NCI-H510A (cell line): ENCODE data around the gene PPP1R26.
"Not testable (repeated sequence)": the region's sequence is repeated elsewhere in the genome, so short reads cannot be mapped to it uniquely, and the experiment has no call there.

ENCODE experiments used
- DNase-seq: peaks from one replicate; lab custom pipeline; 2025; lab: John Stamatoyannopoulos, UW

PPP1R26 gene

DNA sequence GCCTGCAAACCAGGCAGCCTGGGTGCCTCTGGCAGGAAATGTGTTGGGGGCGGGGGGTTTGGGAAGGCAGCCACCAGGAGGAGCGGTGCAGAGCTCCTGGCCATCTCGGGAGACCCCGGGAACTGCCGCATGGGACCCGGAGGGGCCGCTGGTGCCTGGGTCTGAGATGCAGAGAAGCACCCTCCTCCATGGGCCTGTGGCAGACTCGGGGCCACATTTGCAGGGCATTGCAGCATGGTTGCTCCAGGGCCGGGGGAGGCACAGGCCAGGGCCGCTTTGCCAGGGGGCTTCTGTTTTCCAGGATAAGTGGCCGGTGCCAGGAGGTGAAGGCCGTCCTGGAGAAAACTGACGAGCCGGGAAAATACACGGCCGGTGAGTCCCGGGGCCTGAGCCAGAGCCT, 43.3 kb downstream of the PPP1R26 start:
- DNase-seq: no peak

DNA sequence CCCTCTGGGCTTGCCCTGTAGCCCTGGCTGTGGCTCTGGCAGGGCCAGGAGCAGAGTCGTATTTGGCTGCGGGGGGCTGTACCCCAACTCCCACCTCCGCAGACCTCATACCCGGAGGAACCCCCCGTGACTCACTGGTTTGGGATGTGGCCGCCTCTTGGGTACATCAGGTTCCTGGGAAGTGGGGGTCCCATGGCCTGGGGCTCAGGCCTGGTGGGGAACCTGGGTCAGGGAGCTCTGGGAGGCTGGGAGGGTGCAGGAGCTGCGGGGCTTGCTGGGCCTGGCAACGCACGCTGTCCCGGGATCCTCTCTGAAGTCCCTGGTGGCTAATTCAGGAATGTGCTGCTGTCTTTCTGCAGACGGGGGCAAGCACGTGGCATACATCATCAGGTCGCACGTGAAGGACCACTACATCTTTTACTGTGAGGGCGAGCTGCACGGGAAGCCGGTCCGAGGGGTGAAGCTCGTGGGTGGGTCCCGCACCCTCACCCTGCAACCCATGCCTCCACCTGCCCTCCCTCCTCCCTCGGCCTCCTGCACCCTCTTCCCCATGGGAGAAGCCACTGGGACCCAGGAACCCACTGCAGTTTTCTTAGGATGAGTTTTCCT, 44.0 kb downstream of the PPP1R26 start:
- DNase-seq: no peak

DNA sequence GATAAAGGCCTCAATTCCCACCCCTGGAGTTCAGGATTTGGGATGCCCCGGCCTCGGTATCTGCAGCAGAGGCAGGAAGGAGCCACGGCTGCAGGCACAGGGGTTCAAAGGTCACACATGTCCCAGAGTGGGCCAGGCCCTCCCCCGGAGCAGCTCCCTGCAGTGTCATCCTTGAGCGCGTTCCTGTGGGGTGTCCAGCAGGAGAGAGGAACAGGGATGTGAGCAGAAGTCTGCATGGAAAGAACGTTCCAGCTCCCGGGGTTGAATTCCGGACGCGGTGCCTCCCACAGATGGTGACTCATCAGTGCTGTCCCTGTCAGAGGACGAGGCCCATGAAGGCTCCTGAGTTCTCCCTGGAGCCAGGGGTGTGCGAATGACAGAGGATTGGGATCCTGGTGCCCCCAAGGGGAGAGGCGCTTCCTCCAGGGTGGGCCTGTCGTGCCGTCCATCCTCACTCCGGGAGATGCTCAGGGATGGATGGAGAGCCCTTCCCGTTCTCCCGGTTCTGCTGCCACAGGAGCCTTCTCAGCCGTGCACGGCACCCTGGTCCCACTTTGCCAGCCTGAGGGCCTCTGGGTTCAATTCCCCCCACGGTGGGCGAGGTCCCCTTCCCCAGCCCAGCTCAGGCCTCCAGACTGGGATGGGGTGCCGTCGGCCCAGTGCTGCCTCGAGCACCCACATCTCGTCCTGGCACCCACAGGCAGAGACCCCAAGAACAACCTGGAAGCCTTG, 44.7 kb downstream of the PPP1R26 start:
- DNase-seq: no peak

DNA sequence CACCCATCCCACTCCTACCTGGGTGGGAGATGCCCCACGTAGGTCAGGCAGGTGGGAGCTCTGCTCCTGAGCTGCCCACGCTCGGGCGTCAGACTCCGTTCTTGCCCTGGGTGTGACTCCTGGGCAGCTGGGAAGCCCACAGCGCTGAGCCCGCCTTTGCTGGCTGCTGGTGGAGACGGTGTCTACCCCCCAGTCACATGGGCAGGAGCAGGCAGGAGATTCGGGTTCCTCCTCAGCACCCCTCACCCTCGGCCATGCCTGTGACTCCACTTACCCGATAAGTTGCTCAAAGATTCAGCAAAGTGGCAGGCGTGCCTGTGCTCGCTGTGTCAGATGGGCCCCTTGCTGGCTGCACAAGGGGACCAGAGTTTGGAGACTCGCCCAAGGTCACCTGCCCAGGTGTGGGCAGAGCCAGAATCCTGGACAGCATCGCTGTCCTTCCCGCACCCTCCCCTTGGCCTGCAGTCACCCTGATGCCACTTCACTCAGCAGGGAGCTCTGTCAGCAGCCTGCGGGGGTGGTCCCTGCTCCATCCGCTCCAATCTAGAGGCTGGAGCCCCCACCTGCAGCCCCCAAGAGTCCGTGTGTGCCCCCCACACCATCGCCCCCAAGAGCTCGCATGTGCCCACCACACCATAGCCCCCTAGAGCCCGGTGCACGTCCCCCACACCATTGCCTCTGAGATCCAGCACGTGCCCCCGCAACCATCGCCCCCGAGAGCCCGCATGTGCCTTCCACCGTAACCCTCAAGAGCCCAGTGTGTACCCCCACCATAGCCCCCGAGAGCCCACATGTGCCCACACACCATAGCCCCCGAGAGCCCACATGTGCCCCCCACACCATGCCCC, 45.9 kb downstream of the PPP1R26 start:
- DNase-seq: no peak

DNA sequence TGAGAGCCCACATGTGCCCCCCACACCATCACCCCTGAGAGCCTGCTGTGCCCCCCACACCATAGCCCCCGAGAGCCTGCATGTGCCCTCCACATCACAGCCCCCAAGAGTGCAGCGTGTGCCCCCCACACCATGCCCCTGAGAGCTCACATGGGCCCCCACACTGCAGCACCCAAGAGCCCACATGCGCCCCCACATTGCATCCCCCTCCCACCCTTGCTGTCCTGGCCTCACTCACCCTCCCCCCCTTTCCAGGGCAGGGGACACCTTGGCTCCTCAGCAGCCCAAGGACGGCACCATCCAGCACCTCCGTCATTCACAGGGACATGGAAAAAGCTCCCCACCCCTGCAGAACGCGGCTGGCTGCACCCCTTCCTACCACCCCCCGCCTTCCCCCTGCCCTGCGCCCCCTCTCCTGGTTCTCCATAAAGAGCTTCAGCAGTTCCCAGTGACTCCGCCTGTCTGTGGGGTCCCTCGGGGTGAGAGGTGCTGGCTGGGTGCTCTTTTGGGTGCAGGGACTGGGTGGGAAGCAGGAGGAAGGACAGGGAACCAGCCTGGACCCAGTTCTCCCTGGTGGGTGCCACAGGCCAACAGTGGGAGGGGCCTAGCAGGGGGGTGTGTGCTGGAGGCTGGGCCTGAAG, 46.6 kb downstream of the PPP1R26 start:
- no peak for DNase-seq

DNA sequence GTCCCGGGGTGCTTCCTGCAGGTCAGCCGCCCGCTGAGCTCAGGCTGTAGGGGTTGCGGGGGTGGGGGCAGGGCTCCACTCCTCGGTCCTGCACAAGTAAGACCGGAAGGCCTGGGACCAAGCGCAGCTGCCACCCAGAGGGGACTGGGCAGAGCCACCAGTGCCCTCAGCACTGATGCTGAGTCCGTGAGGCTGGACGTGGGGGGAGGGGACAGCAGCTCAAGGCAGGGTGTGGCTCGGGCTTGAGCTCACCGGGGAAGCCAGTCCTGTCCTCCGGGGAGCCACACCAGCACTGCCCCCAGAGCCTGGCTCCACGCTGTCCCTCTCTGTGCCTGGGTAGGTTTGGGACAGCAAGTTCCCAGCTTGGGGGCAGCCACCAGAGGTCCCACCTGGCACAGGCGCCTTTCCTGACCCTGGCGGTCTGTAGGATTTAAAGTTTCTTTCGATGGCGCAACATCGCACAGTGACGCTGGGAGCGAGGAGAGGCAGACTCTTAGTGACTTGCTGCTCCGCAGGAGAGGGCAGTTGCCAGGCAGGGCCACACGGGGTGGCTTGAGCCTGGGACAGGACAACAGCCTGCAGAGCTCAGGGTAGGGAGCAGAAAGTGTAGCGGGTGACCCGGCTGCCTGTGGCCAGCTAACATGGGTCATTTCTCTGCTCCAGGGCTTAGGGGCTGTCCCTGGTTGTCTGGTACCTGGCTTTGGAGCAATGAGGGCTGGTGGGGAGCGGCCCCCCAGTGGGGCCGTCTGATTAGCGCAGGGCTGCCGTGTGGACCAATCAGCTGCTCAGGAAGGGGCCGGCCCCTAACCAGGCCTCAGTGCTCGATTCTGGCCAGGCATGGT, 47.4 kb downstream of the PPP1R26 start:
- DNase-seq: no peak

DNA sequence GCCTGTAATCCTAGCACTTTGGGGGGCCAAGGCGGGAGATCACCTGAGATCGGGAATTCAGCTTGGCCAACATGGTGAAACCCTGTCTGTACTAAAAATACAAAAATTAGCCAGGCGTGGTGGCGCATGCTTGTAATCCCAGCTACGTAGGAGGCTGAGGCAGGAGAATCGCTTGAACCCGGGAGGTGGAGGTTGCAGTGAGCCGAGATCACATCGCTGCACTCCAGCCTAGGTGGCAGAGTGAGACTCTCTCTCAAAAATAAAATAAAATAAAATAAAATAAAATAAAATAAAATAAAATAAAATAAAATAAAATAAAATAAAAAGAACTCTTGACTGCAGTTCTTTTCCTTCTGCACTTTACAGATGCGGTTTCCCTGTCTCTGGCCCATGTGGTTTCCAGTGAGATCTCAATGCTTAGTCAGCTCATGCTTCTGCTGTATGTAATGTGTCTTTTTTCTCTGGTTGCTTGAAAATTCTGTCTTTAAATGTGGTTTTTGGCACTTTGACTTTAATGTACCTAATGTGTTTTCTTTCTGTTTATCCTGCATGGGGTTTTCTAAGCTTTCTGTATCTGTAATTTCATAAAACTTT, 49.4 kb downstream of the PPP1R26 start:
- DNase-seq: not testable (repeated sequence)

DNA sequence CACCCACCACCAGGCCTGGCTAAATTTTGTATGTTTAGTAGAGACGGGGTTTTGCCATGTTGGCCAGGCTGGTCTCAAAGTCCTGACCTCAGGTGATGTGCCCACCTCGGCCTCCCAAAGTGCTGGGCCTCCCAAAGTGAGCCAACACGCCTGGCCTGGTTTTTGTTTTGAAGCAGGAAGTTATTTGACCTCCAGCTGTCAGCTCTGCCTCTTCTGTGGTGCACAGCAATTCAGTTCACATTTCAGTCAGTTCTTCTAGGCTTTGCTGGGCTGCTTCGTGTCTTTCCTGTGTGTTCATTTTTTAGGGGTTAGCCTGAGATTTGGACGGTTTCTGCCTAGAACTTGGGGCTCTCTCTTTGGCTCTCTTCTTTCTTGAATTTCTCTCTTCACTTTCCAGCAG, 50.6 kb downstream of the PPP1R26 start:
- no peak for DNase-seq

DNA sequence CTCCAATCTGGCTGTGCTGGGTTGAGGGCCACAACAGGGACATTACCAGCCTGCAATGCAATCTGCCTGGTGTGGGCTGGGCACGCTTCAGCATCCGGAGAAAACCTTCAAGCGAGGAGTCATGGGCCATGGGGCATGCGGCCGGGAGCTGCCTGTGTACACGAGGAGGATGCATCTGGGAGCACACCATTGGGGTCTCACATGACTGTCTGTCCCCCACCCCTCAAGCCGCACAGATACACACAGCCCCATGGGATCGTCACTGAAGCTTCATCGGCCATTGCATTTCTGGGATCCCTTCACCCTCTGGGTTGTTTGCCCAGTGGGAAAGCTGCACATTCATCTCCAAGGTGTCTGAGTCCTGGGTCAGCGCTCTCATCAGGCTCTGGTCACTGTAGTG, 51.5 kb downstream of the PPP1R26 start:
- no peak for DNase-seq

DNA sequence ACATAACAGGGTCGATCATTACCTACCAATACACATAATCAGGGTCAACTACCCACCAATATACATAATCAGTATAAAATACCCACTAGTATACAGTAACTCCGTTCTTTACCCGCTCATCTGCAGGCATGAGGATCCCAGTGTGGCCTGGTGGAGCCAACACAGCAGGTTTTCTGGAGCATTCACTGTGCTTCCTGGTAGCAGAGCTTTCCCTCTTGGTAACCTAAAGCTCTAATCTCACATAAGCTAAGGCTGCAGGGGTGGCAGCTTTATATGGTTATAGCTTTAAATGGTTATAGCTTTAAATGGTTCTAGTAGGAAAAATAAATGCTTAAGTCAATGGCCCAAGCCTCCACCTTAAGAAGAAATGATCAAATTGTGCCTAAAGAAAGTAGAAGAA, 53.5 kb downstream of the PPP1R26 start:
- DNase-seq: no peak

DNA sequence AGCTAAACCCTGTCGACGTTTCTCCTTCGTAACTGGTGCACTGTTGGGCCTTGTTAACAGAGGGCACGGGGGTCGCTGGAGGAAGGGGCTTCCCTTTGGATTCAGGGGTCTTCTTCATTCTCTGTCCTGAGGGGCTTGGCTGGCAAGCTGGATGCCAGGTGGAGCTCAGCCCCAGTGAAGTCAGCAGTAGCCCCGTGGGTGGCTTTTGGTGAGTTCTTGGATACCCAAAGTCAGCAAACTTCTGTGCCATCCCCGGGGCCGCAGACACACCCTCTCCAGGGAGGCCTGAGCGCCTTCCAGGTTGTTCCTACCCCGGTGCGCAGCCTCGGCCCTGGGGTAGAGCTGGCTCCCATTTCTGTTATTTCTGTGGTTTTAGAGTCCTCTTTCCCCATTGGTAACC, 54.1 kb downstream of the PPP1R26 start:
- no peak for DNase-seq

DNA sequence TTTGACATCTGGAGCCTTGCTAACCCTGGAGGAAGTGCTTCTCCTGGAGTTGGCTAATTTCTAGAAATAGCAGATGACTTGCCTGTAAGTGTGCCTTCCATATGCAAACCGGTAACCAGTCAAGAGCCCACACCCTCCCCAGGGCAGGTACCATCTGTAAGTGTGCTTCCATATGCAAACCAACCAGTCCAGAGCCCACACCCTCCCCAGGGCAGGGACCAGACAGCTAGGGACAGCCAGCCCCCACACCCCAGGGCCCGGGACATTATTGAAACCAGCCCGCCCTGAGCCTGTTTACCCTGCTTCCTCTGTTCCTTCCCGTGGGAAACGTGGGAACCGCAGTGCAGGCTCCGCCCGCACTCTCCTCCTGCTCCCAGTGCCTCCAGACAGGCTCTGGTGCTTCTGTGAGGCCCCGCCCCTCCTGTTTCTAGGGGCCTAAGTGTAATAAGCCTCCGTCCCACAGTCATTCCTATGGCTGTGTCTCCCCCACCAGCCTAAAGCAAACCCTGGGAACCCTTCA, 54.7 kb downstream of the PPP1R26 start:
- not testable (repeated sequence) for DNase-seq

DNA sequence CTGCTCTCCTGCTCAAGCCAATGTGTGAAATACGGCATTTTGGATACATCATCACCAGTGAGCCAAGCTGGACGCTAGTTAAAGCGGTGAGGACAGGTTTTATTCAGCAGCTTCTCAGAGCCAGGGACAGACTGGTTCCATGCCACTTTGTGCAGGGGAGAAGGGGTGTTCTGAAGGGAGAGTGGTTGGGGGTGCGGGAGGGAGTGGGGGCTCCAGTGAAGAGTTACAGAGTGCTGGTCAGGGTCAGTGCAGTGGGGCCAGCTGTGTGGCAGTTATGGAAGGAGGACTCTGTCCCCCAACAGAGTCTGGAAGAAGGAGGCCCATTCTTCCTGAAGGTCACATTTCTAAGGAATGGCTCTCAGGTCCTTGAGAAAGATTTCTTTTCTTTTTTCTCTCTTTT, 55.2 kb downstream of the PPP1R26 start:
- not testable (repeated sequence) for DNase-seq

DNA sequence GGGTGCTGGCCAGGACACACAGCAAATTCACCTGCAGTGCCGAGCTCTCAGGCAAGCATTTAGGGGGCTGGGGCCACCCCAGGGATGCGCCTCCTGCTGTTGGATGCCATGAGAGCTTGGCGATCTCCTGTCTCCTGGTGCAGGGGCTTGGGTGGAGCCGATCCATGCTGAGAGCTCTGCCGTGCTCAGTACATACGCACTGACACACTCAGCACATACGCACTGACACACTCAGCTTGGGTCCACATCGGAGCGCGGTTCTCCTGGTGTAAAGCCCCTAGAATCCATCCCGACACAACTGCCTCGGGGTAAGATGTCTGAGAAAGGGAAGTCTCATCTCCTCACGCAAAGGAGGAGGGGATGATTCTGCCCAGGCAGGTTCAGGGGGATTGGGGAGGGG, 56.0 kb downstream of the PPP1R26 start:
- not testable (repeated sequence) for DNase-seq

DNA sequence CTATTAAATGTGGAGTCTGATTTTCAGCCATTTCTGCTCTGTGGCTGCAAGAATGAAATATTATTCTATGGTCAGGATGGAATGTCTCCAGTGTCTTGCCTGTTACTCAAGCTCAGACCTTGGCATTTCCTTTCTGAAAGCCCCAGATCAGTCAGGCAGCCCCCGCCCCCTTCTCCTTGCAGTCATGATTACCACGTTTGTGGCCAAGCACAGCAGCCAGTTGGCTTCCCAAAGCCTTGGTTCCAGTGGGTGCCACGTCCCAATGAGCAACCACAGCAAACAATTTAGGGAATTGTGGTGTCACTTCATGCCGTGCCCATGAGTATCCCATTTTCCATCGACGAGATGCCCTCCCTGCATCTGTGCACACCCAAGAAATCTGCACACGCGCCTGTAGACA, 56.6 kb downstream of the PPP1R26 start:
- no peak for DNase-seq
